AG08396 (cell line): ENCODE measurements around the gene EBF3.

Source experiments
- DNase-seq: peaks from one replicate; pipeline ENCODE4 v3.0.0; 2012; ENCODE audit warnings: low spot score, mixed read lengths

Gene EBF3

DNA sequence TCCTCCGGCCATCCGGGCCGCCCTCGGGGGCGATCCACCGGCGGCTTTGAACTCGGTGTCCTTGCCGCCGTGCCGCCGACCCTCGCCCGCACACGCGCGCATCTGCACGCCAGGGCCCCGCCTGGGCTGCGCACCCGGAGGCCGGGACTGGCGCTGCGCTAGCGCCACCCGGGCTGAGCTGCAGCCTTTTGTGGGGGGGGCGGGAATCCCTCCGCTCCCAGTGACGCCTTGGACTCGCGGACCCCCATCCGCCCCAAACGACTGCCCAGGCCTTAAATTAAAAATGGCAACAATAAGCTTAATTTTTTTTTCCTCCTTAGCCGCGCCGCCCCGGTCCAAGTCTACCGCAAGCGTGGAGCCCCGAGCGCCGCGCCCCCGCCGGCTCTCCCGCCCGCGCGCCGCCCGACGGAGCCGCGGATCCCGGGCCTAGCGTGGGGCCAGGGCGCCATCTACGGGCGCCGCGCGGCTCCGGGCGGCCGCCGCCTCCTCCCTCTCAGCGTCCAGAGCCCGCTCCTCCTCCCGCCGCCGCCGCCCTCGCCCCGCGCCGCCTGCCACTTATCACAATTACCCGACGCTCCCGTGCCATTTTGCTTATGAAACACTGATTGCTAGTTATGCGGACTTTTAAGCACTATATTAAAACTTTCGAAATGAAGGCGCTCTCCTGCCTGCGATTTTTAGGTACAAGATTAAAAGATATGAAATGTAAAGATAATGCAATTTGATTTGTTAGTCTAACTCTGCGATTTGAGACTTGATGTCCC lies 7.5 kb upstream of the EBF3 start:
- peak; percentile 92 for DNase-seq

DNA sequence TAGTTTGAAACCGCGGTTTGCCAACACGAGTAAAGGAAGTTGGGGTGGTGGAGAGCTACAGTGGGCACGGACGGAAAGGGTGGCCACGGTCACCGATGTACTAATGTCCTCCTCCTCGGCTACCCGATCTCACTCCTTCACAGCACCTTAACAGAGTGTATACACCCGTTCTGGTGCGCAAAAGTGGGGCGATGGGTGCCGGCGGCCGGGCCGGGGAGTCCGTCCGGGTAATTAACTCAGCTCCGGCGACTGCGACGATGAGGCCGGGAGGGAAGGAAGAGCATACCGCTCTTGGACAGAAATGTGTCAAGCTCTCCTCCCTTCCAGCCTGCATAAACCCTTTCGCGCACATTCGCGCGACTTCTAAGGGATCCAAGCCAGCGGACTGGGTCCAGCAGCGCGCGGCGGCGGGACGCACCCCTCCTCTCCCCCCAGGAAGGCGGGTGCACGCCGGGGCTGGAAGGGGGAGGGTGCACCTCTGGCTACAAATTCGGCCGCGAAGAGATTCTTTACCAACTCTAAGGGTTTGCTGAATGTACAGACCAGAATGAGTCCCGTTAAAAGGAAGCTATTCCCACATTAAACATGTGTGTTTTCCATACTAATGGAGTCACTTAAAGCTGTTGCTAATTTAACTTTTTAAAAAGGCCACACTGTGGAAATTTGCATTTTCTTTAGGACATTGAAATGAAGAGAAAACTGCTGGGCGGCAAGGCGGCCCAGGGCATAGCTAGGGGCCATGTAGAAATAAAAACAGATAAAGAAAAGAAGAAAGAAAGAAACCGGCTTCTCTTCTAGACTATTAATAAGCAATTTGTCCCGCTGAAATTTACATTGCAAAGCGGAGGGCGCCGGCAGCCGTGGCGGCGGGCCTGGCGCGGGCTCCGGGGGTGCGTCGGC lies 6.6 kb upstream of the EBF3 start:
- DNase-seq: no peak

DNA sequence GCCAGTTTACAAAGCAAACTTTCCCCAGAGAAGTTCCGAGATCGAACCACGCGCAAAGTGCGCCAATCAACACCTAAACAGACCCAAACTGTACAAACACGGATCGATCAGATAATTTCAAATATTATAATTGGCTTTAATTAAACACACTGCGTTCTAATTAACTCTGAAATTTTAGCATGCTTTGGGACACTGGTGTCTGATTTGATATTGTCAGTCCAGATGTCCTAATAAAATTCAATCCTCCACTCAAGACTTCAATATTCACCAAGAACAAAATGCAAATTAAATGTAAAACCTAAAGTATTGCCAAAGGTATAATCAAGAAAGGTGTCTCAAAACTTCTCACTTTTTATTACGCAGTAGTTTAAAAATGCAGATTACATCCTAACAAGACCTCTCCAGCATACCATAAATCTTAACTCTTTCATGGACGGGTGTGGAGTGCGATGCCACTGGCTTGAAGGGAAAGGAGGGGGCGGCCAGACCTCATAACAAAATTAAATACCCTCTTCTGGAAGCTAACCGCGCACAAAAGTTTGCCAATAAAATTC lies 5.9 kb upstream of the EBF3 start:
- DNase-seq: no peak

DNA sequence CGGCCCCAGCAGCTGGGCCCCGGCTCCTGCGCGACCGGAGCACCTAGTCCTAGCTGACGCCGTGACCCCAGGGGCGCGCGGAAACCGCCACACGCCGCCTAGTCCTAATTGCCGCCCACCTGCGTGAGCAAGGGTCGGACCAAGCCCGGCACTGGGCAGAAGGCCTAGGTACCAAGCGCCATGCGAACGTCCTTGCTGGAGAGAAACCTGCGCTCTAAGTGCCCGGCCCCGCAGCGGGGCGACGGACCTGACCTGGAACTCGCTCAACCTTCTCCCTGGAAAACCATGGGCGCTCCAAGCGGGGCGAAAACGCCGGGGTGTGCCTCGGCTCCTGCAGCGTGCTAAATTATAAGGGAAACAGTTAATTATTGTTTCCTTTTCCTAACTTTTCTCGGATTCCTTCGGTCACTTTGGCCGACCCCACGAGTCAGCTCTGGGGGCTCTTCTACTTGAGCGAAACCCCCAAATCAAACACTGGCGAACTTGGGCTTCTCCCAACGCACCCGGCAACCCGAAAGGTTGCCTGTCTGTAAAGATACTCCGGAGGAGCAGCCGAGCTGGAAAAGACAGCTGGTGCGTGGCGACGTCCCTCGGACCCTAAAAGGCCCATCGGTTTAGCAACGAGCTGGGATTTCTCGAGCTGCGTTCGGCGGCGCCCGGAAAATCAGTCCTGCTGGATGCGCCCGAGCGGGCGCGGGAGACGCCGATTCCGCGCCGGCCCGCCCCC lies 5.3 kb upstream of the EBF3 start:
- no peak for DNase-seq

DNA sequence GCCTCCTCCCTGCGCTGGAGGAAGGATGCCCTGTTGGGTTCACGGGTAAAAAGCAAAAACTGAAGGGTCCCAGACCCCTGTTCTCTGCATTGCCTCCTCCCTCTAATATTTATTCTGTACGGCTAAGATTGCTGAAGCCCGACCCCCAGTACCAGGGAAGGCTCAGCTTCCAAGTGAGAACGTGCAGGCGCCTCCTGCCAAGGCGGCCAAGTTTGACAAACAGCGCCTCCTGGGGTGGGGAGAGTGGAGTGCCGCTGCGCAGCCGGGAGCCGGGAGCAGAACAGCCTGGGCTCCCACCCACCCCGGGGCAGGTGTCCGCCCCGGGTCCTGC lies 4.7 kb upstream of the EBF3 start:
- peak; percentile 76 for DNase-seq

DNA sequence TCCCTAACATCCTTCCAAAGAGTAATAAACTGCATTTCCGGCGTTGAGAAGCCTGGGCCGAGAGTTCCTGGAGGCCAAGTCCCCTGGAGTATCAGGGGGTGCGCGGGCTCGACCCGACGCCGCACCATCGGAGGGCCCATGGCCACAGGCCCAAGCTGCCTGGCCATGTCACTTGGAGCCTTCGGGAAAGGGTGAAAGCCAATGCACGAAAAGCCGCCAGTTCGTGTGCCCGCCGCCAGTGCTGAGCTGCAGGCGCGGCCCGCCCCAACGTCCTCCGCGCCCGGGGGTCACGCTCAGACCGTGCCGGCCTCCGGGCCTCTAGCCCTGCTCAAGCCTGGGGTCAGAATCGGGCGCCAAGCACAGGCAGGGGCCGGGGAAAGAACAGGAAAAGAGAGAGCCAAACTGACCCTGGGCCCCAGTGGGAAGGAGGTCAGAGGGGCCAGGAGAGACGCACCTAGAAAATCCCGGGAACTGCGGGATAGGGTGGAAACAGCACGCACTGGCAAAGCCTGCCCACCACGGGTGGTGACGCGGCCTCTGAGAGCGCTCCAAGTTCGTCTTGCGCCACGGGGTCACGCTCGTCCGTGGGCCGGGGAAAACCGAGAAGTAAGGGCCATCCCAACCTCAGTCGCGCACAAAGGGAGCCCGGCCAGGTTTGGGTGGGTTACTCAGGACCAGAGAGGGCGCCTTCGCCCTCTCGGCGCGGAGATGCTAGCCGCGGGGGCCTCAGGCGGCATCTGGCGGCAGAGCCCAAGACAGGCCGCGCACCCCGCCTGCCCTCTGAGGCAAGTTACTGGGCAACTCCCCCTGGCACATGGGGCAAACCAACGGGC lies 4.2 kb upstream of the EBF3 start:
- DNase-seq: no peak

DNA sequence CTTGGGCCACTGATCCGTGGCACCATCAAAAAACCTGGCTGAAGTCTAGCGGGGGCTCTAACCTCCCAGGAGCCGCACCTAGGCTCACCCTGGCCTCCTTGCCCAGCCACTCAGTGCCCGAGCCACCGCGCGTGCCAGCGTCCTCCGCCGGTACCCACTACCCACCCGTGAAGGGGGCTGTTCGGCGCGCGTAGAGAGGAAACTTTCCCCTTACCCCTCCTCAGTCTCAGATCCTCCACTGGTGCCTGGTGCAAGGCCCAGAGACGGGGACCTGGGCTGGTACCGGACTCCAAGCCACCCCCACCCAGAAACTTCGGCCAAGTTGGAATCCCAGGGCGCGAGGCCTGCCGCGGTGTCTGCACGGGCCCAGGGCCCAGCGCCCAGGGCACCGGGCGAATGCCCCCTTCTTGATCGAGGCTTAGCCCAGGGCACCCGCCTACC lies 3.5 kb upstream of the EBF3 start:
- no peak for DNase-seq

DNA sequence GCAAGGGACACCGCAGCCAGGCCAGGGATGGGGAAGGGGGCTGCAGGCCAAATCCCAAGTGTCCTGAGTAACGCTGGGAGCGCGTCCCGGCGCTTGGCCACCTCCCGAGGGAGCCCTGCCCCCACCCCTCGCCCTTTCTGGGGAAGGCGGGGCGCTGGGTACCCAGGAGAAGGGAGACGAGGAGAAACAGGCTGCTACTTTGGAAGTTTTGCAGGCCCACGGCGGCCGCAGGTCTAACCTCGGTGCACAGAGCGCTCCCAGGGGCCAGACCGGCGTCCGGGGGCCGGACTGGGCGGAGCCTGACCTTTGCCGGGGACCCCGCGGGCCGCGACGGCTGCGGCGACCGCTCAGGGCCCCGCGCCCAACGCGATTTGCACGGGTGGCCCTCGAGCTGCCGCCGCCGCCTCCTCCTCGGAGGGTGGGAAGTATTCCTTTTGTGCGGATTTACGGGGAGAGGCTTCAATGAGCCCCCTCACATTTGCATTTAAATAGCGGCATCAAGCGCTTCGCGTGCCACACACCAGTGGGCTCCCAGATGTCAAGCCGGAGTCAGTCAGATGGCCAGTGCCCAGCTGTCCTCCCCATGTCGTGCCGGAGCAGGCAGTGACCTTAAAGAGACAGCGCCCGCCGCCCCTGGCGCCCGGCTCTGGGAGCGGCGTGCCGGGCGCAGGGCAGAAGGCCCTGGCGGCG lies 3.0 kb upstream of the EBF3 start:
- no peak for DNase-seq

DNA sequence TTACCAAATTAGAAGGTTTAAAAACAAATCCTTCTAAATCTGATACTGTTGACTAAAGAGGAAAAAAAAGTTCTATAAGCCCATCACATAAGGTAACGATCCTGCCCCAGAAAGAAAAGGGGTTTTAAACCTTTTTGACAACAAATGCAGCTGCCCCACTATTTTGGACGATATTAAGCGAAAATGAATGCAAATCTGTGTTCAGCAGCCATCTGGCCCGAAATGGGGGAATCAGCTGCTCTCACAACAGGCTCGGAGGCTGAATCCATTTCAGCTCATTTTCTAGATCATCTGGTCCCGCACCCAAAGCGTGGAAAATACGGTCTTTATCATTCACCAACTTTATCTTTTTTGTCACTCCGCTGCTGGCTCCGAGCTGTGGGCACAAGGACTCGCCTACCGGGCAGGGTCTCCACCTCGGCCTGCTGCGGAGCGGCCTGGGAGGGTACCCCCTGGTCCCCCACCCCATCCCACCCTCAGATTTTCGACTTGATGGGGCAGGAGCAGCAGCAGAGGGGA lies 2.4 kb upstream of the EBF3 start:
- no peak for DNase-seq

DNA sequence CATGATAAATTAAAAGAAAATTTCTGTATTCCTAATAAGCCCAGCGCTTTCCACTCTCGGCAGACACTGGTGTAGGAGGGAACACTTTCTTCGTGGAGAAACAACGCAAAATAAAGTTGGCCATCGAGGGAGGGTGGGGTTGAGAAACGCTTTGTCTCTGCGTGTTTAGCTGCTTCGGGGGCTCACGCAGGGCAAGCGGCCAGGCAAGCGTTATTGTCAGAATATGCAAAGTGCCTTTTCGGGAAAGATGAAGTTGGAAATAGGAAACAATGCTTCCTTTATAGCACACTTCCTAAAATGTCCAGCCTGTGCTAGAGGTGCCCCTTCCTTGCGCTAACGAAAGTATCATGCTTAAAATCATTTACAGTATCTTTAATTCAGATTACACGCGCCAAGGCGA lies 1.9 kb upstream of the EBF3 start:
- DNase-seq: no peak

DNA sequence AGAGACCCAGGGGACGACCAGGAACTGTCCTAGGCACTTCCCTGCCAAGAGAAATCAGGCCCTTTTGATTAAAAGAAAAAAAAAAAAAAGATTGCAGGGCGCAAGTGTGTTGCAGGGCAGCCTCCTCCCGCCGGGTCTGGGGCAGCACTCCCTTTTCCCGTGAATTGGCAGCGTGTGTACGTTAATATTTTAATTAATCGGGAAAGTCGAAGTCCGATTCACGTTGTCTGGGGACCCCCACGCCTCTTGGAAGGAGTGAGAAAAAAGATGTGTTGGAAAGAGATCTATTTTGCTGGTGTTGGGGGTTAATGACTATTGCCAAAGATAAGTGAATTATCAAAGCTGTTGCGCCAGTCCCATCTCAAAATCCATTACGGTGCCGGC lies 1.3 kb upstream of the EBF3 start:
- no peak for DNase-seq

DNA sequence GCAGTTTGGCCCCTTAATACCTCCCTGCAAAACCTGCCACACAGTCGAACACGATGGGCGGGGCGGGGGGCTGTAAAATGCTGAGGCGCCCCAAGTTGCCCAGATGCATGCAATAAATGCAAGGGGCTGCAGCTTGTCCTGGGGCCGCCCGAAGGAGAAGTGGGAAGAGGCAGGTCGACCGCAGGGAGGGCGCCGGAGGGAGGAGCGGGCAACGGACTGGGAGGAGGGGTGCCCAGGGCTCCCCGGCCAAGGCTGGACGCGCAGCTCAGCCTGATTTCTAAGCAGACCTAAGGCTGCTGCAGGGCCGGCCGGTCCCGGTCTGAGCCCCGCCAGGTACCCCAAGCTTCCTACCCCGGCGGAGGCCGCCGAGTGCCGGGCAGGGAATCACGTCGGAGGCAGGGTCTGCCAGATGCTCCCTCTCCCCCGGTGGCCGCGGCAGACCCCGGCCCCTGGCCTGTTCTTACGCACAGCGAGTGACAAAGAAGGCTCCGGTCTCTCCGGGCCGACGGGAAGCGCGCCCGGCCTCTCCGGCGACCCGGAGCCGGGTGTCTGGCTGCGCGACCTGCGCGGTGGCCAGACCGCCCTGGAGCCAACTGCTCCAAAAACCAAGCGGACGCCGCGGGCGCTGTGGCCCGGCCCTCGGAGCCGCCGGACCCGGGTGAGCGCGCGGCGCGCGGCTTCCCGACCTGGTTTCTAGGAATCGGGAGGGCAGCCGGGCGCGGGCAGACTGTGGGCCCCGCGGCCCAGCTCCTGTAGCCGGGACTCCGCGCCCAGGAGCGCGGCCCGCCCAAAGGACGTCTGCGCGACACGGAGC lies 744 bp upstream of the EBF3 start:
- no peak for DNase-seq

DNA sequence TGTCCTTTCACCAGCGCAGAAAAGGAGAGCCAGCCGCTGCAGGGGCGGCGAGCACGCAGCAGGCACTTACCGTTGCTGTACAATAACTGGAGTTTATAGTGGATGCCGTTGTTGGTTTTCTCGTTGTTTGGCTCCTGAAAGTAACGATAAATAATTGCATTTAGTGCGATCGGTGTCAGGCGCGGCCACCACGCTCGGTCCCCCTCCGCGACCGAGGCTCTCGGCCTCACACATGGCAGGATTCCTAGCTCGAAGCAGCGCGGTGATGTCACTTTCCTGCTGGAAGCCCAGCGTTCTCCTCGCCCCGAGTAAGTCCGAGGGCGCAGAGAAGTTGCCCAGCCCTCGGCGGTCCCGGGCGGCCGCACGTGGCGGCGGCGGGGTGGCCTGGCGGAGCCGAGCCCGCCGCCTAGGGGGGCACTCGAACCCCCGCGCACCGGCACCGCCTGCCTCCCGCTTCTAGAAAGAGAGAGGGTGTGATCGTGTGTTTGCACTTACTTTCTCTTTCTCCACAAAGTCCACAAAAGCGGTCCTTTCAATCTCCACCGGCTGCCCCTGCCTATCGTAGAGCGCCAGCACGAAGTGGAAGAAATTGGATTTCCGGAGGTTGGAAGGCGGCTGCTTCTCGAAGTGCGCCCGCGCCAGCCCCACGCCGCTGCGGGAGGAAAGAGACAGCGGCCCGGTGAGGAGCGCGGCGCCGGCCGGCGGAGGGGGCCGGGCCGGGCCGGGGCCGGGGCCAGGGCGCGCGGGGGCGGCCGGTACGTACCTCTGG lies 1.0 kb downstream of the EBF3 start:
- DNase-seq: no peak

DNA sequence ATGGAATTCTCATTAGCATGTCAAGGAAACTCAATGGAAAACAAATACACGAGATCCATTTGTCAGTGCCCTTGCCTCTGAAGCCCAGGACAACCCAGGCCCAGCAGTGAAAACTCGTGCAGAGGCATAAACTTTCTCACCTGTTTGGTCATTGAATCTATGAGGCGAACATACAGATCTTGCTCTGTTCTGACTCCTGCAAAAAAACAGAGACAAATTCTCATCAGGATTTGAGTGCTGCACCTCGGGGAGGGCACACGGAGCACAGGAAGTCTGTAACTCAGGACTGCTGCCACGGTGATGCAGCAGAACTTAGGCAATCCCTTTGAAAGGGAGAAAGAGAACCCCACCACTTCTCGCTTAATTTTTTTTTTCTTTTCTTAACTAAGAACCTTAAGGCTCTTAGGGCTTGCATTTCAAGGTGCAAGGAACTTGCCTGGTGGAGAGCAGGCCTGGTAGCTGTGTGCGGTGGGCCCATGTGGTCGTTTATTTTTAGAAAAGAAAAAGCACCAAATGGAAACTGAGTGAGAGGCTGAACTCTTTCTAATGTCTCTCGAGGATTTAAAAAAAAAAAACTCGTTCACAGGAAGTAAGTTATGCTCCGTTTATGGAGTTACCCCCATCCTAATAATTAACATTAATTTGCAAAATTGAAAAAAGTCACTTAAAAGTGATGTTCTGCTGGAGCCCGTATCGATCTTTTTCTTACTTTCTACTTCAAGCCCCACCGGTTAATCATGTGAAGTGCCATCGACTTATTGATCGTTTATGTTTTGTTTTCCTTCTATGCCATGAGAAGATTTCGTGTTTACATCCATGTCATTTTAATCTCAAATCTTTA lies 1.8 kb downstream of the EBF3 start:
- DNase-seq: no peak

DNA sequence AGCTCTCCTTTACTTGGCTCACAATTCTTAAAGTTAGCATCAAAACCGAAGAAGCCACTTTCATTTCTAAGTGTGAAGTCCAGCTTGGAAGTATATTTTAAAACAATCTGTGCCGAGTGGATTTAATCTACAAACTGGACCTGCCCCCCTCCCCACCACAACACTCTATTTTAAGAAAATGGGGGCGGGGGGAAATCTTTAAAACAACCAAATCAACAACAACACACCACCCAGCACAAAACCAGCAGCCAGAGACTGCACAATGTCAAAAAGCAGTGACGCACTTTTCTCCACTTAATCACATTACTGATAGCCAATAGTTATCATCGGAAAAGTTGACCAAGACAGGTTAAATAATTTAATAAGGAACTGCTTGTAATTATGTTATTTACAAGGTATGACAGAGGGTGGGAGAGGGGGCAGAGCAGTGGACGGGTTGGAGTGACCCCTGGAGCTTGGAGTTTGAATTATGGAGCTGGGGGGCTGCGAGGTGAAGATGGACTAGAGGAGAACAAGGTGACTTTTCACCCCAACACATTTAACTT lies 2.8 kb downstream of the EBF3 start:
- DNase-seq: no peak

DNA sequence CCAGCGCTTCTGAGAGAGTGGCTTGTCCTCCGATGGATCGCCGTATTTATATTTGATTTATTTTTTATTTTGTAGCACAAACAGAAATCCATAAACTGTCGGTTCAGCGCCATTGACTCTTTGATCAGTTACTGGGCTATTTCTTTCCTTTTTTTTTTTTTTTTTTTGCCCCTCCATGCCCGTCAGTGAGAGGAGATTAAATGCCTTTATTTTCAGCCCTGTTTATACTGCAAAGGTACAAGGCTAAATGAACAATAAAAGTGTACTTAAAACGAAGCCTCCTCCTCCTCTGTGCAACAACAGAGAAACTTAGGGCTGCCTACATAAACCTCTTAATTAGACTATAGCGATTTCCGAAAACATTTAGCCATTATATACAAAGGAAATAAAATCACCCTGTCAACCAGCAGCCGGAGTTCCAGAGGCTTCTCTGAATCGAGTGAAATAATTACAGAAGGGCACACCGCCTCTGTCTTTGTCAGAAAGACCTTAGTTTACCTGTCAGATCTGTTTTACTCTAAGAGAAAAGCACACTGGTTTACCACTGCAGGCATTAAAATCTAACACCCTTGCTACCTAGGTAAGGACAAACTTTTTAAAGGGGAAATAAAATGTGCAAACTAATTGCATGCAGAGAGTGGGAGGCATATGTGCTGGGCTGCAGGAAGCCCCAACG lies 3.5 kb downstream of the EBF3 start:
- DNase-seq: no peak
